Effector CD8-positive, alpha-beta T cell (primary cell): ENCODE data around the gene TRMT112.
A peak's percentile ranks its signal among the peaks of the same experiment; 100 is the strongest.

Source experiments
- DNase-seq: peaks from one replicate; lab custom pipeline; 2025; lab: John Stamatoyannopoulos, UW

TRMT112 gene

GRCh38 chr11:64275031-64275800 is 42.1 kb downstream of the TRMT112 start:
- DNase-seq: no peak

- DNase-seq: peak; percentile 94
These were observed 47.7 kb downstream of the TRMT112 start for GRCh38 chr11:64269540-64270220.

- DNase-seq: no peak
These were observed 48.3 kb downstream of the TRMT112 start for GRCh38 chr11:64268893-64269539.

- DNase-seq: no peak
These were observed 49.1 kb downstream of the TRMT112 start for GRCh38 chr11:64268025-64268892.

- no peak for DNase-seq
These were observed 50.0 kb downstream of the TRMT112 start for GRCh38 chr11:64267207-64267945.
